Measurements from ENCODE around the gene ACTMAP. TPM values are rescaled to one million over a fixed set of nuclear protein-coding genes. Genes with fewer than 3 reads are reported as not detected.

ACTMAP gene
- total and polyA plus RNA-seq, 9 of the 15 experiments (the other 6 are each of a cell fraction or from before 2014, with no cell fraction given) = 1.7 to 16.6 (median 4.9) TPM

GRCh38 chr19:40797963-40798682 lies 47.8 kb upstream of the ACTMAP start (continued):
- peak; percentile 42; the same call in 1 of the 2 replicates for TF ChIP-seq ZBTB40 (IDR thresholded peaks at IDR 0.05)
- no peak for TF ChIP-seq ZBTB40 (CRISPR knock-in tag; IDR thresholded peaks at IDR 0.05)
- TF ChIP-seq PYGO2 (tag; IDR thresholded peaks at IDR 0.05) = no peak
- TF ChIP-seq ZNF408 (CRISPR knock-in tag; IDR thresholded peaks at IDR 0.05; ENCODE audit: low read depth) = no peak
- no peak for TF ChIP-seq MYNN (IDR thresholded peaks at IDR 0.05)
- TF ChIP-seq MYNN (CRISPR knock-in tag; IDR thresholded peaks at IDR 0.05) = no peak
- no peak for TF ChIP-seq CBFA2T3 (IDR thresholded peaks at IDR 0.05)
- TF ChIP-seq TAF15 (IDR thresholded peaks at IDR 0.05; ENCODE audit: low read depth, low read length) = no peak
- TF ChIP-seq ZEB2 (IDR thresholded peaks at IDR 0.05) = 0 out of 2 replicates have a peak, but pooled peaks have one; percentile 52
- no peak for TF ChIP-seq FIP1L1 (IDR thresholded peaks at IDR 0.05; ENCODE audit: low read depth, low read length, poor library complexity, severe bottlenecking)
- peak; percentile 73; the same call in 1 of the 2 replicates for TF ChIP-seq NBN (IDR thresholded peaks at IDR 0.05; ENCODE audit: low read depth)
- TF ChIP-seq HEY1 (CRISPR knock-in tag; IDR thresholded peaks at IDR 0.05; ENCODE audit: borderline replicate concordance) = no peak
- TF ChIP-seq LARP7 (IDR thresholded peaks at IDR 0.05) = no peak
- no peak for TF ChIP-seq ZNF197 (CRISPR knock-in tag; IDR thresholded peaks at IDR 0.05; ENCODE audit: low read depth)
- 0 out of 2 replicates have a peak, but pooled peaks have one; percentile 16 for TF ChIP-seq ETV5 (CRISPR knock-in tag; IDR thresholded peaks at IDR 0.05; ENCODE audit: low read depth)
- 0 out of 2 replicates have a peak, but pooled peaks have one; percentile 36 for TF ChIP-seq AFF4 (CRISPR knock-in tag; IDR thresholded peaks at IDR 0.05)
- TF ChIP-seq DIDO1 (tag; IDR thresholded peaks at IDR 0.05; ENCODE audit: low read depth) = no peak

All from K562 (cell line).